ENCODE data around the gene HLA-DOA. TPM values are rescaled to one million over a fixed set of nuclear protein-coding genes. Genes with fewer than 3 reads are reported as not detected.

The HLA-DOA gene
- total and polyA plus RNA-seq, 2 of the 8 experiments (the other 6 are each of a cell fraction or from before 2014, with no cell fraction given), result 23.7 to 89.0 TPM

DNA sequence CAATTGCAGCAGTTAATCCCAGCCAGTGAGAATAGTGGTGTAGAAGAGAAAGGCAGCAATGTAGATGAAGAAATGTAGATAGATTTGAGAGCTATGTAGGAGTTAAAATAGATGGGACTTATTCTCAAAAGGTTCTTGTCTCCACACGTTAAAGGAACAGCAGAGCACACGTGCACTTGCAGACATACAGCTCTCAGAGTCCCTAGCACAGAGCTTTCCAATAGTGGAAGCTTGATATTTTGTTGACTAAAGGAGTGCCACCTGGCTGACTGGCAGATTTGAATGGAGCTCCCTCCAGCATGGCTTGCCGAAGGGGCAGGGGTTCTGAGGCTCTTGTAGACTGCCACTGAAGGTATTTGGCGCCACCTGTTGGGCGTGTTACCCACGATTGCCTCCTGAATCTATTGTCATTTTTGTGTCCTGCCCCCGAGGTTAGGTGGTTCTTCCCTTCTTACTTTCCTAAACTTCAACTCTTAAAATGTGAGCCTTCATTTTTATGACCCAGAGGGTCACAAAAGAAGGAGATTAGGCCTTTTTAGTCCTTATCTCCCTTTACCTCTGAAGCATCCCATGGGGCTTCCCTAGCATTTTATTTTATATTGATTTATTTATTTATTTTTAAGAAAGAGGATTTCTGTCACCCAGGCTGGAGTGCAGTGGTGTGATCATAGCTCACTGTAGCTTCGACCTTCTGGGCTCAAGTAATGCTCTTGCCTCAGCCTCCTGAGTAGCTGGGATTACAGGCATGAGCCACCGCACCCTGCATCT is 24.6 kb downstream of the HLA-DOA start (continued):
- TF ChIP-seq NRF1 (IDR thresholded peaks at IDR 0.05; ENCODE audit: low read depth, low read length) (no peak), SIN3A (conservative IDR thresholded peaks at IDR 0.05 in 1 of 2, IDR thresholded peaks at IDR 0.05 in 1 of 2; ENCODE audit: low read depth in 1 of 2, low read length in 2 of 2) (0 out of 4 replicates have a peak, but pooled peaks have one; percentile 34 to 59), BCL11A (IDR thresholded peaks at IDR 0.05; ENCODE audit: low read depth in 2 of 2, low read length in 2 of 2) (no peak), TAF7 (optimal IDR thresholded peaks at IDR 0.05; ENCODE audit: borderline replicate concordance, low read depth, low read length) (no peak), TAF1 (IDR thresholded peaks at IDR 0.05; ENCODE audit: low read depth, low read length) (no peak), FOSL1 (IDR thresholded peaks at IDR 0.05; ENCODE audit: insufficient read depth, low read depth, low read length) (no peak), RNF2 (IDR thresholded peaks at IDR 0.05; ENCODE audit: borderline replicate concordance, low read depth, low read length, missing control alignments, poor library complexity, severe bottlenecking) (no peak), GABPA (IDR thresholded peaks at IDR 0.05; ENCODE audit: borderline replicate concordance, insufficient read depth, low read length) (peak; percentile 42; the same call in 1 of the 2 replicates), CBX8 (IDR thresholded peaks at IDR 0.05; ENCODE audit: borderline replicate concordance, low read depth, low read length) (no peak), MAFK (IDR thresholded peaks at IDR 0.05; ENCODE audit: low read depth, low read length) (no peak), SP4 (IDR thresholded peaks at IDR 0.05; ENCODE audit: low read length) (no peak), EGR1 (IDR thresholded peaks at IDR 0.05; ENCODE audit: borderline replicate concordance, low read depth, low read length) (no peak), GTF2F1 (IDR thresholded peaks at IDR 0.05; ENCODE audit: borderline replicate concordance, low read depth, low read length) (no peak), BACH1 (IDR thresholded peaks at IDR 0.05; ENCODE audit: low read length) (no peak), POLR2A (IDR thresholded peaks at IDR 0.05; ENCODE audit: control extremely low read depth in 1 of 2, low read depth in 2 of 2, low read length in 2 of 2) (no peak; a peak in 1 of 3 replicates), KDM1A (IDR thresholded peaks at IDR 0.05; ENCODE audit: borderline replicate concordance, low read length) (no peak), HDAC2 (IDR thresholded peaks at IDR 0.05; ENCODE audit: borderline replicate concordance in 1 of 2, low read depth in 2 of 2, low read length in 2 of 2) (no peak), TBP (IDR thresholded peaks at IDR 0.05; ENCODE audit: low read depth, low read length) (no peak)

Measured in H1 (cell line).